NCI-H146 treated with DMSO at 0.1 percent for 48 hours (cell line): ENCODE measurements around the gene SH3GL3.

Source experiments
- DNase-seq: peaks from one replicate; lab custom pipeline; 2025; ENCODE audit not compliant: unreplicated experiment; lab: John Stamatoyannopoulos, UW

SH3GL3 gene

GRCh38 chr15:83446904-83447709, at the start of gene SH3GL3:
Gene SH3GL3 (plus strand): TSS chr15:83447341. CDS start chr15:83447534, 193 bp downstream.
- peak; percentile 1 for DNase-seq

- no peak for DNase-seq
These were observed 48.5 kb upstream of the SH3GL3 start for GRCh38 chr15:83398626-83399025.

GRCh38 chr15:83404121-83404520, 43.0 kb upstream of the SH3GL3 start:
- no peak for DNase-seq

GRCh38 chr15:83410532-83410931, 36.6 kb upstream of the SH3GL3 start:
- DNase-seq: no peak

GRCh38 chr15:83413054-83413719, 34.0 kb upstream of the SH3GL3 start:
- no peak for DNase-seq

GRCh38 chr15:83422081-83422480, 25.1 kb upstream of the SH3GL3 start:
- DNase-seq: no peak

- no peak for DNase-seq
These were observed 24.6 kb upstream of the SH3GL3 start for GRCh38 chr15:83422541-83422940.

- DNase-seq: no peak
These were observed 23.0 kb upstream of the SH3GL3 start for GRCh38 chr15:83424101-83424500.

- DNase-seq: no peak
These were observed 16.7 kb upstream of the SH3GL3 start for GRCh38 chr15:83430441-83430840.

- no peak for DNase-seq
These were observed 15.6 kb upstream of the SH3GL3 start for GRCh38 chr15:83431521-83431920.

GRCh38 chr15:83435202-83435601, 11.9 kb upstream of the SH3GL3 start:
- no peak for DNase-seq

GRCh38 chr15:83435782-83436181, 11.4 kb upstream of the SH3GL3 start:
- no peak for DNase-seq

GRCh38 chr15:83436513-83437158, 10.5 kb upstream of the SH3GL3 start:
- no peak for DNase-seq

- no peak for DNase-seq
These were observed 3.9 kb upstream of the SH3GL3 start for GRCh38 chr15:83443076-83443847.

GRCh38 chr15:83444936-83445335, 2.2 kb upstream of the SH3GL3 start:
- no peak for DNase-seq

GRCh38 chr15:83445643-83446042, 1.5 kb upstream of the SH3GL3 start:
- no peak for DNase-seq

GRCh38 chr15:83446417-83446816, 724 bp upstream of the SH3GL3 start:
- DNase-seq: no peak

- DNase-seq: no peak
These were observed 2.1 kb downstream of the SH3GL3 start for GRCh38 chr15:83449250-83449671.

GRCh38 chr15:83449937-83450506, 2.9 kb downstream of the SH3GL3 start:
- DNase-seq: no peak

GRCh38 chr15:83457149-83457548, 10.0 kb downstream of the SH3GL3 start:
- no peak for DNase-seq

GRCh38 chr15:83458381-83458780, 11.2 kb downstream of the SH3GL3 start:
- no peak for DNase-seq
